Endothelial cell of umbilical vein (primary cell): ENCODE data around the gene SKP1.

ENCODE experiments used
- CTCF ChIP-seq, 2 donors: IDR thresholded peaks; 1 replicate in 1 of 2; 2 replicates in 1 of 2; pipeline ENCODE4 v1.5.1; 2011; ENCODE audit warnings: low read length in 2 of 2, mild to moderate bottlenecking in 2 of 2, moderate library complexity in 2 of 2, control low read depth in 1 of 2, inconsistent platforms in 1 of 2, low read depth in 1 of 2; ENCODE audit not compliant: insufficient read depth in 1 of 2; ENCODE audit errors: extremely low read depth in 1 of 2
- EZH2 ChIP-seq: IDR thresholded peaks from 2 replicates; pipeline ENCODE4 v1.6.1; 2012; ENCODE audit warnings: borderline replicate concordance, low read depth, mild to moderate bottlenecking, moderate library complexity, low read length, inconsistent platforms; ENCODE audit not compliant: severe bottlenecking
- MAX ChIP-seq: IDR thresholded peaks from 2 replicates; pipeline ENCODE4 v1.6.1; 2011; ENCODE audit not compliant: insufficient read depth, insufficient read length

DNA sequence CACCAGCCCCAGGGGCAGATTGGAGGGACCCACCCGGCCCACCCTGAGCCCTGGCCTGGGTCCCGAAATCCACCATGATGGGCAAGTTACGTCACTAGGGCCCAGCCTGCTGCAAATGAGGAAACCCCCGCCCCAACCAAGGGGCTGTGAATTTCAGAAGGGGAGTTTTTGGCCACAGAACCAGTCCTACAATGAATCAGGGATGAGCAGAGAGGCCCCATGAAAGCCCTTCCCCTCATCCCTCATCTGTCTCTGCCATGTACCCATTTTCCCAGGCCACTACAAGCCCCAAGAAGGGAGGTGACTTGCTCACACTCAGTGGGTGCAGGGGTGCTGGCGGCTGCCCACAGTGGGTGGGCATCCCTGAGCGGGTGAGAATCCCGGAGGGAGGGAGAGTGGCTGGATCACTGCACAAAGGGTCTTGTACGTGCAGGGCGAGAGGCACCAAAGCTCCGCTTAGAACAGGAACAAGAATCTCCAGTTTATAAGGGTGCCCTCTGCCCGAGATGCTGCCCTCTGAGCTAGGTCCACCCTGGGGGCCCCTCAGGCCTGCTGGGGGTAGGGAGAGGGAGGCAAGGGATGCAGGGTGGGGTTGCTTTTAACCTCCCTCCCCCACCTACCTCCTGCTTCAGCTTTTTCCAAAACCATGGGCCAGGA lies 72.6 kb downstream of the SKP1 start:
- TF ChIP-seq CTCF (IDR thresholded peaks at IDR 0.05; ENCODE audit: extremely low read depth in 1 of 2, insufficient read depth in 1 of 2, low read depth in 1 of 2, low read length in 2 of 2) (no peak), EZH2 (no peak), MAX (no peak)
